HUES48 (cell line): ENCODE results near the gene DRAXIN.

Experiments used
- H3K27ac ChIP-seq: one replicate; pipeline ENCODE4 v1.7.0; 2013; ENCODE audit warnings: low read depth, low read length, inconsistent platforms
- H3K27me3 ChIP-seq: 2 replicates; pipeline ENCODE4 v1.6.1; 2013; ENCODE audit warnings: mild to moderate bottlenecking, low read length; ENCODE audit not compliant: control insufficient read depth, insufficient read depth
- H3K36me3 ChIP-seq: 2 replicates; pipeline ENCODE4 v1.6.1; 2013; ENCODE audit warnings: low read length; ENCODE audit not compliant: control insufficient read depth, insufficient read depth
- H3K4me1 ChIP-seq: 2 replicates; pipeline ENCODE4 v1.6.1; 2013; ENCODE audit warnings: mild to moderate bottlenecking, low read length; ENCODE audit not compliant: control insufficient read depth, insufficient read depth
- H3K4me3 ChIP-seq: 2 replicates; pipeline ENCODE4 v1.5.1; 2013; ENCODE audit warnings: mild to moderate bottlenecking, low read depth, low read length
- H3K9ac ChIP-seq: 2 replicates; pipeline ENCODE4 v1.6.1; 2013; ENCODE audit warnings: mild to moderate bottlenecking, low read depth, low read length, moderate library complexity
- H3K9me3 ChIP-seq: 2 replicates; pipeline ENCODE4 v1.6.1; 2013; ENCODE audit warnings: low read length; ENCODE audit not compliant: control insufficient read depth, insufficient read depth

DRAXIN gene

GRCh38 chr1:11713095-11713494, 21.6 kb downstream of the DRAXIN start:
- Histone ChIP-seq H3K27me3 (no peaks in the 10 kb centered on the region), H3K4me3 (no peak overlapping the region), H3K4me1 (0 out of 2 replicates have a peak, but pooled peaks cover 3% of the 10 kb centered on the region)

GRCh38 chr1:11714831-11715575, 23.5 kb downstream of the DRAXIN start:
- Histone ChIP-seq H3K9me3 (no peaks in the 10 kb centered on the region), H3K9ac (no peak overlapping the region), H3K36me3 (peaks cover 26% of the 10 kb centered on the region; the same call in 1 of the 2 replicates), H3K27ac (no peak overlapping the region), H3K27me3 (no peaks in the 10 kb centered on the region), H3K4me3 (no peak overlapping the region), H3K4me1 (no peaks in the 10 kb centered on the region)

More at GRCh38 chr1:11713095-11713494, 21.6 kb downstream of the DRAXIN start:
- H3K27ac ChIP-seq, result no peak overlapping the region
- H3K9ac ChIP-seq, result no peak overlapping the region
- H3K36me3 ChIP-seq, result peaks cover 25% of the 10 kb centered on the region; the same call in 1 of the 2 replicates
- H3K9me3 ChIP-seq, result no peaks in the 10 kb centered on the region

DNA sequence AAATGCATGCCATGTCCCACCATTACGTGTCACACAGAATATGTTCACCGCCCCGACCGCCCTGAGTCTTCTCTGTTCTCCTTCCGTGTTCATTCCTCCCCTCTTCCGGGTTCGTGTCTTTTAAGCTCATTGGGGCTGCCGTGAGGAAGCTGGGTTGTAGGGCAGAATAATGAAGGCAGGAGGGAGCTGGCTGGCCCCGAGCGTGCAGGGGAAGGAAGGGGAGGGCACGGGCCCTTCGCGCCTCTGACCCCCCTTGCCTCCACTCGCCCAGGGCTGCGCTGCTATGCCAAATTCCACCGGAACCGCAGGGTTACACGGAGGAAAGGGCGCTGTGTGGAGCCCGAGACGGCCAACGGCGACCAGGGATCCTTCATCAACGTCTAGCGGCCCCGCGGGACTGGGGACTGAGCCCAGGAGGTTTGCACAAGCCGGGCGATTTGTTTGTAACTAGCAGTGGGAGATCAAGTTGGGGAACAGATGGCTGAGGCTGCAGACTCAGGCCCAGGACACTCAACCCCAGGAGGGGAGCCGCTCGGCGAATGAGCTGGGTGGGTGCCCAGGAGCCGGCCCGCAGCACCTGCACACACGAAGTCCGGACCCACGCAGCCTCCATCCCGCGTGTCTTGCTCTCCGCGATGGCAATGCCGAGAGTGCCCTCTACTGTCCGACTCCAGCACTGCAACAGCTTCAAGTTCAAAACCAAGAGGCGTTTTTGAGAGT, 28.0 kb downstream of the DRAXIN start:
- Histone ChIP-seq H3K36me3 (peaks cover 23% of the 10 kb centered on the region; the same call in 1 of the 2 replicates), H3K9me3 (no peaks in the 10 kb centered on the region), H3K9ac (no peak overlapping the region), H3K4me3 (peak overlapping the region; percentile 3; the same call in 1 of the 2 replicates), H3K27ac (peak overlapping the region; percentile 2), H3K27me3 (no peaks in the 10 kb centered on the region), H3K4me1 (no peaks in the 10 kb centered on the region)

GRCh38 chr1:11720033-11720376, 28.5 kb downstream of the DRAXIN start:
- Histone ChIP-seq H3K9ac (no peak overlapping the region), H3K27ac (no peak overlapping the region), H3K4me3 (no peak overlapping the region), H3K9me3 (no peaks in the 10 kb centered on the region), H3K4me1 (peaks cover 2% of the 10 kb centered on the region; the same call in 1 of the 2 replicates), H3K36me3 (peaks cover 20% of the 10 kb centered on the region; the same call in 1 of the 2 replicates), H3K27me3 (no peaks in the 10 kb centered on the region)

GRCh38 chr1:11720525-11720924, 29.0 kb downstream of the DRAXIN start:
- no peak overlapping the region for H3K4me3 ChIP-seq
- no peak overlapping the region for H3K27ac ChIP-seq
- peaks cover 17% of the 10 kb centered on the region; the same call in 1 of the 2 replicates for H3K36me3 ChIP-seq
- H3K9me3 ChIP-seq, result no peaks in the 10 kb centered on the region
- no peak overlapping the region for H3K9ac ChIP-seq
- H3K4me1 ChIP-seq, result peaks cover 7% of the 10 kb centered on the region
- H3K27me3 ChIP-seq, result no peaks in the 10 kb centered on the region

GRCh38 chr1:11721311-11721710, 29.8 kb downstream of the DRAXIN start:
- peaks cover 12% of the 10 kb centered on the region; the same call in 1 of the 2 replicates for H3K36me3 ChIP-seq
- no peak overlapping the region for H3K9ac ChIP-seq
- H3K27ac ChIP-seq, result no peak overlapping the region
- H3K27me3 ChIP-seq, result no peaks in the 10 kb centered on the region
- H3K4me1 ChIP-seq, result peaks cover 12% of the 10 kb centered on the region
- H3K9me3 ChIP-seq, result no peaks in the 10 kb centered on the region
- H3K4me3 ChIP-seq, result no peak overlapping the region

- Histone ChIP-seq H3K27ac (no peak overlapping the region), H3K9me3 (no peaks in the 10 kb centered on the region), H3K9ac (no peak overlapping the region), H3K4me3 (no peak overlapping the region), H3K4me1 (peaks cover 12% of the 10 kb centered on the region), H3K27me3 (no peaks in the 10 kb centered on the region), H3K36me3 (peaks cover 11% of the 10 kb centered on the region; the same call in 1 of the 2 replicates)
Measured at GRCh38 chr1:11722538-11722937, 31.0 kb downstream of the DRAXIN start.

GRCh38 chr1:11725616-11726015, 34.1 kb downstream of the DRAXIN start:
- H3K9ac ChIP-seq, result no peak overlapping the region
- H3K4me1 ChIP-seq, result peaks cover 26% of the 10 kb centered on the region
- H3K27ac ChIP-seq, result peak overlapping the region; percentile 64
- no peaks in the 10 kb centered on the region for H3K27me3 ChIP-seq
- no peak overlapping the region for H3K4me3 ChIP-seq
- peaks cover 7% of the 10 kb centered on the region; the same call in 1 of the 2 replicates for H3K36me3 ChIP-seq
- no peaks in the 10 kb centered on the region for H3K9me3 ChIP-seq

GRCh38 chr1:11727119-11727518, 35.6 kb downstream of the DRAXIN start:
- Histone ChIP-seq H3K27ac (peak overlapping the region; percentile 11), H3K36me3 (no peaks in the 10 kb centered on the region), H3K4me1 (peaks cover 34% of the 10 kb centered on the region), H3K27me3 (no peaks in the 10 kb centered on the region), H3K9ac (no peak overlapping the region), H3K9me3 (no peaks in the 10 kb centered on the region), H3K4me3 (no peak overlapping the region)

- H3K4me1 ChIP-seq, result peaks cover 35% of the 10 kb centered on the region
- no peaks in the 10 kb centered on the region for H3K27me3 ChIP-seq
- H3K27ac ChIP-seq, result no peak overlapping the region
- H3K4me3 ChIP-seq, result no peak overlapping the region
- no peak overlapping the region for H3K9ac ChIP-seq
- H3K36me3 ChIP-seq, result no peaks in the 10 kb centered on the region
- H3K9me3 ChIP-seq, result no peaks in the 10 kb centered on the region
Measured at GRCh38 chr1:11728126-11728806, 36.8 kb downstream of the DRAXIN start.

GRCh38 chr1:11729155-11729497, 37.6 kb downstream of the DRAXIN start:
- Histone ChIP-seq H3K4me1 (peaks cover 35% of the 10 kb centered on the region), H3K9ac (no peak overlapping the region)

More at GRCh38 chr1:11729155-11729497, 37.6 kb downstream of the DRAXIN start:
- no peaks in the 10 kb centered on the region for H3K9me3 ChIP-seq
- H3K27ac ChIP-seq, result peak overlapping the region; percentile 3
- H3K4me3 ChIP-seq, result no peak overlapping the region
- no peaks in the 10 kb centered on the region for H3K27me3 ChIP-seq
- H3K36me3 ChIP-seq, result no peaks in the 10 kb centered on the region
